CD4-positive, alpha-beta T cell (primary cell): Measurements from ENCODE around the gene USP12. TPM values are rescaled to one million over a fixed set of nuclear protein-coding genes. Genes with fewer than 3 reads are reported as not detected.

Experiments
- ATAC-seq: fragments of 200-7000 bp; cut with Tn5 transposase; one replicate; pipeline ENCODE4 v1.10.0; 2022; ENCODE audit warnings: mild to moderate bottlenecking; ENCODE audit not compliant: poor library complexity
- CTCF ChIA-PET: fragments of 350-600 bp; sonication (Branson Sonifier 250); formaldehyde crosslinking; loops from one replicate; lab custom pipeline; 2021; ENCODE audit warnings: antibody characterized with exemption, inconsistent platforms; lab: Charles Lee
- POLR2A ChIA-PET: fragments of 350-600 bp; sonication (Branson Sonifier 250); formaldehyde crosslinking; loops from one replicate; lab custom pipeline; 2021; ENCODE audit warnings: antibody characterized with exemption, inconsistent platforms; lab: Charles Lee
- DNase-seq, 14 experiments: peaks; one replicate each; pipeline ENCODE4 v3.0.0-alpha.2; 2013 to 2020; ENCODE audit warnings: mixed read lengths in 2 of 14
- H3K27ac ChIP-seq, 2 donors: one replicate each; pipeline versions ENCODE4 v1.5.1 to v1.7.0; 2013; ENCODE audit warnings: low read length in 2 of 2, low read depth in 1 of 2, mild to moderate bottlenecking in 1 of 2
- H3K27me3 ChIP-seq, 2 experiments: 1 replicate in 1 of 2; 2 replicates in 1 of 2; pipeline versions ENCODE4 v1.6.1 to v1.7.0; 2013; ENCODE audit warnings: low read length in 2 of 2, control low read depth in 1 of 2, mild to moderate bottlenecking in 1 of 2, moderate library complexity in 1 of 2; ENCODE audit not compliant: insufficient read depth in 2 of 2, control insufficient read depth in 1 of 2
- H3K36me3 ChIP-seq: one replicate; pipeline ENCODE4 v1.6.1; 2013; ENCODE audit warnings: low read length, control low read depth; ENCODE audit not compliant: insufficient read depth
- H3K4me1 ChIP-seq: one replicate; pipeline ENCODE4 v1.6.1; 2013; ENCODE audit warnings: low read length, control low read depth; ENCODE audit not compliant: insufficient read depth
- H3K4me3 ChIP-seq: one replicate; pipeline ENCODE4 v1.5.1; 2013; ENCODE audit warnings: mild to moderate bottlenecking, low read length, moderate library complexity
- H3K9me3 ChIP-seq, 2 experiments: 1 replicate in 1 of 2; 2 replicates in 1 of 2; pipeline versions ENCODE4 v1.6.1 to v1.7.0; 2013; ENCODE audit warnings: low read length in 2 of 2, mild to moderate bottlenecking in 2 of 2, control low read depth in 1 of 2, moderate library complexity in 1 of 2; ENCODE audit not compliant: control insufficient read depth in 1 of 2, insufficient read depth in 1 of 2
- H3K27ac Mint-ChIP-seq: one replicate; pipeline ENCODE4 v1.8.0; 2020; ENCODE audit warnings: mixed read lengths
- H3K27me3 Mint-ChIP-seq: one replicate; pipeline ENCODE4 v1.8.0; 2021; ENCODE audit warnings: mixed read lengths
- H3K36me3 Mint-ChIP-seq: one replicate; pipeline ENCODE4 v1.8.0; 2021; ENCODE audit warnings: low read depth, mixed read lengths
- H3K4me1 Mint-ChIP-seq: one replicate; pipeline ENCODE4 v1.8.0; 2021; ENCODE audit warnings: low read depth, mixed read lengths
- H3K4me3 Mint-ChIP-seq: one replicate; pipeline ENCODE4 v1.8.0; 2020; ENCODE audit warnings: mild to moderate bottlenecking, mixed read lengths
- H3K9me3 Mint-ChIP-seq: one replicate; pipeline ENCODE4 v1.8.0; 2020; ENCODE audit warnings: mixed read lengths
- intact Hi-C, 2 experiments: fragments of 100-400 bp; cut with DNase I in 1 of 2; cut with micrococcal nuclease in 1 of 2; formaldehyde crosslinking; loops; one replicate each; pipeline versions ENCODE4 v1.15.1 to v1.9.0; 2023 to 2025; cut with DNase I, micrococcal nuclease
- total RNA-seq, 174 experiments: library from RNA in 2 of 174; stranded (reverse) in 2 of 174; gene quantifications; one replicate each; pipeline ENCODE4 v1.2.3 and lab custom pipeline; 2021 to 2026
- TF ChIP-seq, protein P1 (sequence below): fragments of 200-600 bp; IDR thresholded peaks from one replicate; pipeline ENCODE4 v1.8.0; 2022; ENCODE audit warnings: antibody characterized with exemption, mild to moderate bottlenecking

The USP12 gene
- total RNA-seq, 2 experiments from 2014 or later, result 56.9 to 58.8 TPM

- CTCF ChIA-PET, result interaction anchor here (1.6 kb wide), 1 partner anchor 9 kb away, joined by 3 read pairs; no protein-coding TSS in a partner anchor
- Histone ChIP-seq H3K4me3 (no peak overlapping the region), H3K4me1 (peaks cover 4% of the 10 kb centered on the region), H3K9me3 (peaks cover 0 to 4% of the 10 kb centered on the region in 2 experiments), H3K36me3 (no peaks in the 10 kb centered on the region), H3K27ac (no peak overlapping the region), H3K27me3 (no peaks in the 10 kb centered on the region)
- TF ChIP-seq, protein P1, sequence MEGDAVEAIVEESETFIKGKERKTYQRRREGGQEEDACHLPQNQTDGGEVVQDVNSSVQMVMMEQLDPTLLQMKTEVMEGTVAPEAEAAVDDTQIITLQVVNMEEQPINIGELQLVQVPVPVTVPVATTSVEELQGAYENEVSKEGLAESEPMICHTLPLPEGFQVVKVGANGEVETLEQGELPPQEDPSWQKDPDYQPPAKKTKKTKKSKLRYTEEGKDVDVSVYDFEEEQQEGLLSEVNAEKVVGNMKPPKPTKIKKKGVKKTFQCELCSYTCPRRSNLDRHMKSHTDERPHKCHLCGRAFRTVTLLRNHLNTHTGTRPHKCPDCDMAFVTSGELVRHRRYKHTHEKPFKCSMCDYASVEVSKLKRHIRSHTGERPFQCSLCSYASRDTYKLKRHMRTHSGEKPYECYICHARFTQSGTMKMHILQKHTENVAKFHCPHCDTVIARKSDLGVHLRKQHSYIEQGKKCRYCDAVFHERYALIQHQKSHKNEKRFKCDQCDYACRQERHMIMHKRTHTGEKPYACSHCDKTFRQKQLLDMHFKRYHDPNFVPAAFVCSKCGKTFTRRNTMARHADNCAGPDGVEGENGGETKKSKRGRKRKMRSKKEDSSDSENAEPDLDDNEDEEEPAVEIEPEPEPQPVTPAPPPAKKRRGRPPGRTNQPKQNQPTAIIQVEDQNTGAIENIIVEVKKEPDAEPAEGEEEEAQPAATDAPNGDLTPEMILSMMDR, result no peak
- ATAC-seq (no peak), DNase-seq (no peak)
- POLR2A ChIA-PET, result no interaction called here
- no peak overlapping the region for H3K27ac Mint-ChIP-seq
- H3K4me1 Mint-ChIP-seq, result peaks cover 79% of the 10 kb centered on the region
- peaks cover 2% of the 10 kb centered on the region for H3K9me3 Mint-ChIP-seq
- peaks cover 8% of the 10 kb centered on the region for H3K36me3 Mint-ChIP-seq
- H3K27me3 Mint-ChIP-seq, result no peaks in the 10 kb centered on the region
- H3K4me3 Mint-ChIP-seq, result no peak overlapping the region
- intact Hi-C loops, result no loop called here
Measured at GRCh38 chr13:27159806-27160563, 11.6 kb downstream of the USP12 start.

DNA sequence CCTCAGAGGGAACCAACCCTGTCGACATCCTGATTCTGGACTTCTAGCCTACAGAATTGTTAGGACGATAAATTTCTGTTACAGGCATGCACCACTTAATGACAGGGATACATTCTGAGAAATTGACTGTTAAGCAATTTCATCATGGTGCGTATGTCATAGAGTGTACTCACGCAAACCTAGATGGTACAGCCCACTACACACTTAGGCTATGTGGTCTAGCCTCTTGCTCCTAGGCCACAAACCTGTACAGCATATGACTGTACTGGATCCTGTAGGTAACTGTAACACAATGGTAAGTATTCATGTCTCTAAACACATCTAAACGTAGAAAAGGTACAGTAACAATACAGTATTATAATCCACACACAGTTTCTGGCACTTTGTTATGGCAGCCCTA lies 13.3 kb downstream of the USP12 start:
- H3K36me3 ChIP-seq, result no peaks in the 10 kb centered on the region
- no peak overlapping the region for H3K27ac ChIP-seq
- Mint-ChIP-seq H3K9me3 (peaks cover 2% of the 10 kb centered on the region), H3K36me3 (peaks cover 8% of the 10 kb centered on the region), H3K27me3 (no peaks in the 10 kb centered on the region), H3K4me1 (peaks cover 80% of the 10 kb centered on the region), H3K4me3 (no peak overlapping the region), H3K27ac (no peak overlapping the region)
- no peaks in the 10 kb centered on the region for H3K27me3 ChIP-seq
- CTCF ChIA-PET, result no interaction called here
- POLR2A ChIA-PET, result no interaction called here
- TF ChIP-seq, protein P1, result no peak
- peaks cover 0 to 4% of the 10 kb centered on the region in 2 experiments for H3K9me3 ChIP-seq
- intact Hi-C loops, result no loop called here
- peaks cover 4% of the 10 kb centered on the region for H3K4me1 ChIP-seq
- no peak overlapping the region for H3K4me3 ChIP-seq
- DNase-seq, result no peak
- ATAC-seq, result no peak

- H3K9me3 ChIP-seq, result peaks cover 0 to 4% of the 10 kb centered on the region in 2 experiments
- H3K36me3 ChIP-seq, result no peaks in the 10 kb centered on the region
- Mint-ChIP-seq H3K36me3 (peaks cover 14% of the 10 kb centered on the region), H3K27me3 (no peaks in the 10 kb centered on the region), H3K27ac (no peak overlapping the region), H3K4me3 (peak overlapping the region; percentile 28), H3K4me1 (peaks cover 73% of the 10 kb centered on the region), H3K9me3 (peaks cover 2% of the 10 kb centered on the region)
- no peaks in the 10 kb centered on the region for H3K27me3 ChIP-seq
- H3K4me1 ChIP-seq, result peaks cover 8% of the 10 kb centered on the region
- H3K4me3 ChIP-seq, result no peak overlapping the region
- TF ChIP-seq, protein P1, result no peak
- DNase-seq (no peak), ATAC-seq (no peak)
- CTCF ChIA-PET, result no interaction called here
- intact Hi-C loops, result no loop called here
- no peak overlapping the region for H3K27ac ChIP-seq
- POLR2A ChIA-PET, result no interaction called here
Measured at GRCh38 chr13:27151798-27152599, 19.6 kb downstream of the USP12 start.
